GM19035 (cell line): Measurements from ENCODE around the gene ZFY.
A peak's percentile ranks its signal among the peaks of the same experiment; 100 is the strongest.
"Not testable (repeated sequence)": the region's sequence is repeated elsewhere in the genome, so short reads cannot be mapped to it uniquely, and the experiment has no call there.

Source experiments
- ATAC-seq: cut with Tn5 transposase; IDR thresholded peaks from one replicate; pipeline ENCODE4 v1.9.1; 2021; ENCODE audit not compliant: unreplicated experiment

The ZFY gene

DNA sequence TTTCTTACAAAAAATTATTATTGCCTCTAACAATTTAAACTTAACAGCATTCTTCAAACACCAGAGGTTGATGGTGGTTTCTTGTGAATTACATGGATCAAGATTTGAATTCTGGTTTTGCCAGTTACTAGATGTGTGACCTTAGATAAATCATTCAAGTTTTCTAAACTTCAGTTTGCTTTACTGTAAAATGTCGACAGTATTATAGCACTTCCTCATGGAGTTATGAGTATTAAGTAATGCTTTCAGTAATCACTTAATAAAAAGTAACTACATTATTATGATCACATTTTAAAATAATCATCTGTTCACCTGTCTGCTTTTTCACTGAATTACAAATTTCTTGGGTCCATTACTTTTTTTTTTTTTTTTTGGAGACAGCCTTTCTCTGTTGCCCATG lies 37.5 kb downstream of the ZFY start:
- peak; percentile 30 for ATAC-seq

GRCh38 chrY:2973110-2973751 lies 38.0 kb downstream of the ZFY start:
- peak; percentile 65 for ATAC-seq

DNA sequence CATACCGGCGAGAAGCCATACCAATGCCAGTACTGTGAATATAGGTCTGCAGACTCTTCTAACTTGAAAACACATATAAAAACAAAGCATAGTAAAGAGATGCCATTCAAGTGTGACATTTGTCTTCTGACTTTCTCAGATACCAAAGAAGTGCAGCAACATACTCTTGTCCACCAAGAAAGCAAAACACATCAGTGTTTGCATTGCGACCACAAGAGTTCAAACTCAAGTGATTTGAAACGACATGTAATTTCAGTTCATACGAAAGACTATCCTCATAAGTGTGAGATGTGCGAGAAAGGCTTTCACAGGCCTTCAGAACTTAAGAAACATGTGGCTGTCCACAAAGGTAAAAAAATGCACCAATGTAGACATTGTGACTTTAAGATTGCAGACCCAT lies 44.1 kb downstream of the ZFY start:
- no peak for ATAC-seq

- no peak for ATAC-seq
Measured at GRCh38 chrY:2984491-2984890, 49.3 kb downstream of the ZFY start.

DNA sequence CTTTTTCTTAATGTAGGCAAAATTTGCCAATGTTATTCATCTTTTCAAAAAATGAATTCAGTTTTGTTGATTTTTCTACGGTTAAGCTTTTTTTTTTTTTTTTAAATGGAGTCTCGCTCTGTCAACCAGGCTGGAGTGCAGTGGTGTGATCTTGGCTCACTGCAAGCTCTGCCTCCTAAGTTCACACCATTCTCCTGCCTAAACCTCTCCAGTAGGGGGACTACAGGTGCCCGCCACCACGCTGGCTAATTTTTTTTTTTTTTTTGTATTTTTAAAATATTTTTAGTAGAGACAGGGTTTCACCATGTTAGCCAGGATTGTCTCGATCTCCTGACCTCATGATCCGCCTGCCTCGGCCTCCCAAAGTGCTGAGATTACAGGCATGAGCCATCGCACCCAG lies 52.0 kb downstream of the ZFY start:
- not testable (repeated sequence) for ATAC-seq

- not testable (repeated sequence) for ATAC-seq
Measured at GRCh38 chrY:2997369-2997768, 62.2 kb downstream of the ZFY start.

DNA sequence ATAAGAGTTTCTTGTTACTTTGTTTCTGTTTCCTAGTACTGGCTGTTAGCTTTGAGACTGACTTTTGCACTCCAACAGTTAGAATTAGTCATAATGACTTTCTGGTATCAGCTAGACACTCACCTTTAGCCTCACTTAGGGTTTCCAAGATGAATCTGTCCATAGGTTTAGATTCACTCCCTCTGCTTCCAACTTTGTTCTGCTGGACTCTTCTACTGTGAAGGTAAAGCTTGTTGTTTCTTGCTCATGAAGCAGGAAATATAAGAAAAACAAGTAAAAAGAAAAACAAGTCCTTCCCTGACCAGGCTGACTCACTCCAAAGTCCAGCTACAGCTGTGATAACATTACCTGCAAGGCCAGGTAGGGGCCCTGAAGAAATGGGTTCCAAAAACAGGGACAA lies 67.0 kb downstream of the ZFY start:
- no peak for ATAC-seq

DNA sequence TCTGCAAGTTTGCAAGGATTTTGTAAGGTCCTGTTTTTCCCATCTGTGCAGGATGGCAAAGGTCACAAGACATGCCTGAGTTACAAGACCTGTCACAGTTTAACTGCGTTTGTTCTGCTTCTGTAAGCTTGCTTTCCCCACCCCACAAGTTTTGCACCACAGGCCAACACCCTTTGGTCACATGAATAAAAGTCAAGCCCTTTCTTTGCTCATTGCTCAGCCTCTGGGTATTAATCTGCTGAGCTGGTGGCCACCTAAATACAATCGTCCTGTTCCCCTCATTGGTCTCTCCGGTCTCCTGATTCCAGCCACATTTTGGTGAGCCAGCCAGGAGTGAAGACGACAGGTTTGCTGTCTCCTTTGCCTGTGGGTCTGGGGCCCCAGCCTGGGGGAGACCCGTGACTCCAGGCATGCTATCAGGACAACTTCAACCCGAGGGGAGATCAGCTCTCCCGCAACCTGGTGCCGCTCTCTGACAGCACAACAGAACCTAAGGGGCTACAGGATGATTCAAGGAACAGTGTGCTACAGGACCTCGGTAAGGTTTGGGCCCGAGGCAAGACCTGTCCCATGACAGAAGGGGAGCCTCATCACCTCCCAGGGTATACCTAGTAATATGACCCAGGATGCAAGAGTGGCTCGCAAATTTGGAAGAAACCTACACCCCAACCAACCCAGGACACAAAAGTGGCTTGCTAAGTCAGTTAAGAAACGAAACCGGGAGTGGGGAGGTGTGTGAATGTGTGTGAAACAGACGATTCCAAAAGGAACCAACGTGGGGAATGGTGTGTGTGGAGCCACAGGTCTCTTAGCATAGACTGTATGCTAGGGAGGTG lies 67.7 kb downstream of the ZFY start:
- peak; percentile 46 for ATAC-seq

DNA sequence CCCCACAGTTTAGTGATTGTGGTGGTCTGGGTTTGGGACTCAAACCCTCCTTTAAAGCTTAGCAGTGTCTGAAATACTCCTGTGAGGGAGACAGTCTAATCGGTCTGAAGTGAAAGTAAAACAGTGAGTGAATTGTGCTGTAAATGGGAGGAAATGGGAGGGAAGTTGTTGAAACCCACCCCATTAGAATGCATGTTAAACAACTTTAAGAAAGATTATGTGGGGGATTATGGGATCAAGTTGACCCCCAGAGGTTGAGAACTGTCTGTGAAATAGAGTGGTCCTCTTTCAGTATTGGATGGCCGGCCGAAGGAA lies 68.3 kb downstream of the ZFY start:
- peak; percentile 14 for ATAC-seq

DNA sequence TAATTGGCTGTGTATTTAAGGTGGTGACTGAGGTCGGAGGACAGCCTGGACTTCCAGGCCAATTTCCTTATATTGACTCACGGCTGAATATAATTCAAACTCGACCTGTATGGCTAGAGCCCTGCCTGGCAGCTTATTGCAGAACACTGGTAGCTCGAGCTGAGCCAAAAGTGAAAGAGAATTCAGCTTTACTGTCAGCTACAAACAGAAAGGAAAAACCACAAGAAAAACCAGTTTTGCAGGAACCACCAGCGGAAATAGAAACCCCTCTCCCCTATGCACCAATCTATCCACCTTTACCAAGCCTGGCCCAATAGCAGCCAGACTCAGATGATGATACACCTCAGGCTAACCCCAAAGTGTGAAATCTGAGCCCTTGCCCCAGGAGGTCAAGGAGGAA lies 68.7 kb downstream of the ZFY start:
- peak; percentile 44 for ATAC-seq

DNA sequence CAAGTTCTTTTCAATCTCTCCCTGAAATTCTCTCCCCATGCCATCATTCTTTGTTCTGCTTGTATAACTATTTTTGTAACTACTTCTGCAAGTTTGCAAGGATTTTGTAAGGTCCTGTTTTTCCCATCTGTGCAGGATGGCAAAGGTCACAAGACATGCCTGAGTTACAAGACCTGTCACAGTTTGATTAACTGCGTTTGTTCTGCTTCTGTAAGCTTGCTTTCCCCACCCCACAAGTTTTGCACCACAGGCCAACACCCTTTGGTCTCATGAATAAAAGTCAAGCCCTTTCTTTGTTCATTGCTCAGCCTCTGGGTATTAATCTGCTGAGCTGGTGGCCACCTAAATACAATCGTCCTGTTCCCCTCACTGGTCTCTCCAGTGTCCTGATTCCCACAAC lies 70.8 kb downstream of the ZFY start:
- ATAC-seq, result not testable (repeated sequence)

DNA sequence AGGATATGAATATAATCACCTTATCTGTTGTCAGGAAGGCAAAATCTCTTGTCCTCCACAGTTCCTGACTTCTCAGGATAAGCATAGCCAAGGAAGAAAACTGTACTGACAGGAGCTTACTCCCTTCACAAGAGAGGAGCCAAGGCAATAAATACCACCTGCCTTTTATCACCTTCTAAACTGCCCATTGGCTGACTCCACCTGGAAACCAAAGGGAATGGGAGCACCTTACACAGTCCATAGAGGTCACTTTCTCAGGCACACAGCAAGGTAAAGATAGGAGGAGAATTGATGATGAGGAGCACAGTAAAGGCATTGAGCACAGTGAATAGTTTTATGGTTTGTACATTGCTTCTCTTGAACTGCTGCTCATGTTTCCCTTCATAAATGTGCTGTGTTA lies 72.8 kb downstream of the ZFY start:
- no peak for ATAC-seq

GRCh38 chrY:3012226-3012625 lies 77.0 kb downstream of the ZFY start:
- no peak for ATAC-seq

DNA sequence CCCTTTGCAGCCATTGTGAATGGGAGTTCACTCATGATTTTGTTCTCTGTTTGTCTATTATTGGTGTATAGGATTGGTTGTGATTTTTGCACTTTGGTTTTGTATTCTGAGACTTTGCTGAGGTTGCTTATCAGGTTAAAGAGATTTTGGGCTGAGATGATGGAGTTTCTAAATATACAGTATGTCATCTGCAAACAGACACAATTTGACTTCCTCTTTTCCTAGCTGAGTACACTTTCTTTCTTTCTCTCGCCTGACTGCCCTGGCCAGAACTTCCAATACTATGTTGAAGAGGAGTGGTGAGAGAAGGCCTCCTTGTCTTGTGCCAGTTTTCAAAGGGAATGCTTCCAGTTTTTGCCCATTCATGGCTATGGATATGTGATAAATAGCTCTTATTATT lies 81.4 kb downstream of the ZFY start:
- no peak for ATAC-seq

DNA sequence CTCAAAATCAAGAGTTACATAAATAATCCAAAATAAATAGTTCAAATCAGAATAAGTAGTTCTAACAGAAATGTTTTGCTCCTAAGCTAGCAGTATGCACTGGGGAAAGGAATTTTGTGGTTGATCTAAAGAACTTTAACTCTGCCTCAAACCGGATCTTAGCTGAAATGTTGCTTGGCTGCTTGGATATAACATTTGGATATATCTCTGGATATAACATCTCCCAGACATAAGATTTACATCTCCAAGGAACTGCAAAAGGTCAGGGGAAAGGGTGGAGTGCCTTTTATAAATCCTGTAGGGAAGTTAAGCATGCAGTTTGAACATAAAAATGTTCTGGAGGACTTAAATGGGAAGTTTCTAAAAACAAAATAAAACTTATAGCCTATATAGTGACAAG lies 83.4 kb downstream of the ZFY start:
- ATAC-seq, result no peak

GRCh38 chrY:3019584-3019983 lies 84.4 kb downstream of the ZFY start:
- ATAC-seq, result no peak

DNA sequence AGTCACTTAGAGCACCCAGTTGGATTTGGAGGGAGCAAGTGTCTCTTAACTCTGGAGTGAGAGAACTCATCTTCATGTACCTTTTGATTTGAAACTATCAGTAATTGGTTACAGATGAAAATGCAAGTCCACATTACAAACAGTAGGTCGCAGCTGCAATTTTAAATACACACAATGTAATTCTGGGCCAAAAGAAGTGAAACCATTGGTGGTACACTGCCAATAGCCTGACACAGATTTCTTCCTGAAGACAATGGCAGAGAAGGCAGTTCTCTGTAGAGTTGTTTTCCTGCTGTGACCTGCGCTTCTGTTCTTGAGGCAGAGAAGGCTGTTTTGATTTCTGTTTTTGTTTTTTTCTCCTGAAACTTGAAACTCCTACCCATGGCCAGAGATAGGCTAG lies 86.0 kb downstream of the ZFY start:
- no peak for ATAC-seq

GRCh38 chrY:3023606-3024005 lies 88.4 kb downstream of the ZFY start:
- no peak for ATAC-seq

DNA sequence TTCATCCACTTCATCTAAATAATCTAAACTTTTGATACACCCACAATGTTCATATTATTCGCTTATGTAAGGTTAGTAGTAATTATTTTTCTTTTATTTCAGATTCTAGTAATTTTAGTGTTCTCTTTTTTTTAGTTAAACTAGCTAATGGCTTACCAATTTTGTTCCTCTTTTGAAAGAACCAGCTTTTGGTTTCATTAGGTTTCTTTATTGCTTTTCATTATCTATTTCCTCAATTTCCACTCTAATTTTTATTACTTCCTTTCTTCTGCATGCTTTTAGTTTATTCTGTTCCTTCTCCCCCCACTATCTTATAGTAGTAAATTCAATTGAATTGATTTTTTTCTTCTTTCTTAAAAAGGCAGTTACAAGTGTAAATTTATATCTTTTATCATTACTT lies 90.2 kb downstream of the ZFY start:
- ATAC-seq, result no peak
